HEK293 (cell line): Measurements from ENCODE around the gene PDZD2.
A peak's percentile ranks its signal among the peaks of the same experiment; 100 is the strongest.

ENCODE experiments used
- CTCF ChIA-PET: fragments of 350-600 bp; formaldehyde crosslinking; extraction: SDS; loops from one replicate; lab custom pipeline; 2021; ENCODE audit warnings: antibody characterized with exemption; lab: Yijun Ruan, JAX
- POLR2A ChIA-PET: fragments of 300-600 bp; formaldehyde crosslinking; extraction: SDS; loops from one replicate; lab custom pipeline; 2020; ENCODE audit warnings: antibody characterized with exemption, inconsistent platforms; lab: Yijun Ruan, JAX
- H3K27ac ChIP-seq: fragments of 200-500 bp; sonication (Bioruptor generic); 2 replicates; pipeline ENCODE4 v1.5.1; 2014; ENCODE audit warnings: low read depth, low read length, control low read depth, inconsistent platforms; ENCODE audit errors: extremely low read depth
- H3K36me3 ChIP-seq, 2 experiments: fragments of 200-500 bp in 1 of 2; sonication (Bioruptor generic) in 1 of 2; 1 replicate in 1 of 2; 2 replicates in 1 of 2; pipeline ENCODE4 v1.5.1; 2014 to 2017; ENCODE audit warnings: inconsistent platforms in 2 of 2, low read length in 2 of 2; ENCODE audit not compliant: control insufficient read depth in 2 of 2, insufficient read depth in 1 of 2
- H3K4me1 ChIP-seq: fragments of 200-500 bp; sonication (Bioruptor generic); 2 replicates; pipeline ENCODE4 v1.5.1; 2014; ENCODE audit warnings: mild to moderate bottlenecking, low read length, inconsistent platforms; ENCODE audit not compliant: control insufficient read depth, insufficient read depth
- H3K4me3 ChIP-seq: 2 replicates; pipeline ENCODE4 v1.5.1; 2011; ENCODE audit warnings: low read depth, mild to moderate bottlenecking, control low read depth, low read length, moderate library complexity
- H3K9me3 ChIP-seq: fragments of 200-500 bp; sonication (Bioruptor generic); 2 replicates; pipeline ENCODE4 v1.5.1; 2014; ENCODE audit warnings: low read depth, low read length, inconsistent platforms; ENCODE audit not compliant: control insufficient read depth, insufficient read depth
- BCL11B ChIP-seq: fragments of 450-650 bp; formaldehyde crosslinking; IDR thresholded peaks from 2 replicates; pipeline ENCODE4 v1.5.1; 2016; ENCODE audit warnings: low read depth, missing biosample characterization, missing genetic modification characterization
- GFI1B ChIP-seq: fragments of 450-650 bp; formaldehyde crosslinking; IDR thresholded peaks from 2 replicates; pipeline ENCODE4 v1.5.1; 2016; ENCODE audit warnings: missing biosample characterization, missing genetic modification characterization
- GLIS1 ChIP-seq: fragments of 450-650 bp; formaldehyde crosslinking; IDR thresholded peaks from 2 replicates; pipeline ENCODE4 v1.5.1; 2016; ENCODE audit warnings: missing biosample characterization, missing genetic modification characterization
- KLF9 ChIP-seq: fragments of 450-650 bp; formaldehyde crosslinking; IDR thresholded peaks from 2 replicates; pipeline ENCODE4 v1.5.1; 2016; ENCODE audit warnings: missing biosample characterization, missing genetic modification characterization, low read depth
- MZF1 ChIP-seq: fragments of 450-650 bp; formaldehyde crosslinking; IDR thresholded peaks from 2 replicates; pipeline ENCODE4 v1.5.1; 2017; ENCODE audit warnings: missing biosample characterization, missing genetic modification characterization, borderline replicate concordance
- OSR2 ChIP-seq: fragments of 450-650 bp; formaldehyde crosslinking; IDR thresholded peaks from 2 replicates; pipeline ENCODE4 v1.5.1; 2016; ENCODE audit warnings: missing biosample characterization, missing genetic modification characterization
- TRIM28 ChIP-seq: IDR thresholded peaks from 2 replicates; pipeline ENCODE4 v1.6.1; 2011; ENCODE audit warnings: low read length, control low read depth, borderline replicate concordance
- YY1 ChIP-seq: fragments of 450-650 bp; formaldehyde crosslinking; IDR thresholded peaks from 2 replicates; pipeline ENCODE4 v1.5.1; 2018; ENCODE audit warnings: missing biosample characterization, missing genetic modification characterization
- ZBTB20 ChIP-seq: fragments of 450-650 bp; formaldehyde crosslinking; IDR thresholded peaks from 2 replicates; pipeline ENCODE4 v1.5.1; 2016; ENCODE audit warnings: missing biosample characterization, missing genetic modification characterization
- ZBTB48 ChIP-seq: fragments of 450-650 bp; formaldehyde crosslinking; IDR thresholded peaks from 2 replicates; pipeline ENCODE4 v1.5.1; 2016; ENCODE audit warnings: missing biosample characterization, missing genetic modification characterization
- ZBTB7A ChIP-seq: fragments of 450-650 bp; formaldehyde crosslinking; IDR thresholded peaks from 2 replicates; pipeline ENCODE4 v1.5.1; 2016; ENCODE audit warnings: low read depth, missing biosample characterization, missing genetic modification characterization
- ZBTB8A ChIP-seq: fragments of 450-650 bp; formaldehyde crosslinking; IDR thresholded peaks from 2 replicates; pipeline ENCODE4 v1.5.1; 2016; ENCODE audit warnings: missing biosample characterization, missing genetic modification characterization
- ZFP37 ChIP-seq: fragments of 450-650 bp; formaldehyde crosslinking; IDR thresholded peaks from 2 replicates; pipeline ENCODE4 v1.5.1; 2016; ENCODE audit warnings: missing biosample characterization, missing genetic modification characterization
- ZNF157 ChIP-seq: fragments of 450-650 bp; formaldehyde crosslinking; IDR thresholded peaks from 2 replicates; pipeline ENCODE4 v1.5.1; 2016; ENCODE audit warnings: missing biosample characterization, missing genetic modification characterization
- ZNF16 ChIP-seq: fragments of 450-650 bp; formaldehyde crosslinking; IDR thresholded peaks from 2 replicates; pipeline ENCODE4 v1.5.1; 2016; ENCODE audit warnings: low read depth, missing biosample characterization, missing genetic modification characterization
- ZNF239 ChIP-seq: fragments of 450-650 bp; formaldehyde crosslinking; IDR thresholded peaks from 2 replicates; pipeline ENCODE4 v1.5.1; 2016; ENCODE audit warnings: missing biosample characterization, missing genetic modification characterization
- ZNF335 ChIP-seq: fragments of 450-650 bp; formaldehyde crosslinking; conservative IDR thresholded peaks from 2 replicates; pipeline ENCODE4 v1.5.1; 2016; ENCODE audit warnings: missing biosample characterization, missing genetic modification characterization
- ZNF404 ChIP-seq: fragments of 450-650 bp; formaldehyde crosslinking; IDR thresholded peaks from 2 replicates; pipeline ENCODE4 v1.5.1; 2017; ENCODE audit warnings: missing biosample characterization, missing genetic modification characterization
- ZNF610 ChIP-seq: fragments of 450-650 bp; formaldehyde crosslinking; IDR thresholded peaks from 2 replicates; pipeline ENCODE4 v1.5.1; 2016; ENCODE audit warnings: missing biosample characterization, missing genetic modification characterization, borderline replicate concordance
- ZNF624 ChIP-seq: fragments of 450-650 bp; formaldehyde crosslinking; IDR thresholded peaks from 2 replicates; pipeline ENCODE4 v1.5.1; 2017; ENCODE audit warnings: missing biosample characterization, missing genetic modification characterization
- ZNF626 ChIP-seq: fragments of 450-650 bp; sonication (Bioruptor Pico); formaldehyde crosslinking; IDR thresholded peaks from 2 replicates; pipeline ENCODE4 v1.5.1; 2018; ENCODE audit warnings: missing biosample characterization, missing genetic modification characterization, inconsistent platforms
- ZNF660 ChIP-seq: fragments of 450-650 bp; IDR thresholded peaks from 2 replicates; pipeline ENCODE4 v1.5.1; 2018; ENCODE audit warnings: missing biosample characterization, mild to moderate bottlenecking, missing genetic modification characterization
- ZNF785 ChIP-seq: fragments of 450-650 bp; formaldehyde crosslinking; IDR thresholded peaks from 2 replicates; pipeline ENCODE4 v1.5.1; 2016; ENCODE audit warnings: missing biosample characterization, missing genetic modification characterization
- TF ChIP-seq, protein P1 (sequence below): fragments of 450-650 bp; formaldehyde crosslinking; IDR thresholded peaks from 2 replicates; pipeline ENCODE4 v1.5.1; 2017; ENCODE audit warnings: missing biosample characterization, missing genetic modification characterization
- TF ChIP-seq, protein P2 (sequence below): fragments of 450-650 bp; formaldehyde crosslinking; IDR thresholded peaks from 2 replicates; pipeline ENCODE4 v1.5.1; 2017; ENCODE audit warnings: missing biosample characterization, missing genetic modification characterization
- TF ChIP-seq, protein P3 (sequence below): fragments of 450-650 bp; formaldehyde crosslinking; IDR thresholded peaks from 2 replicates; pipeline ENCODE4 v1.5.1; 2016; ENCODE audit warnings: missing biosample characterization, missing genetic modification characterization
- TF ChIP-seq, protein P4 (sequence below): fragments of 450-650 bp; formaldehyde crosslinking; IDR thresholded peaks from 2 replicates; pipeline ENCODE4 v1.5.1; 2016; ENCODE audit warnings: missing biosample characterization, missing genetic modification characterization
- TF ChIP-seq, protein P5 (sequence below): fragments of 450-650 bp; formaldehyde crosslinking; IDR thresholded peaks from 2 replicates; pipeline ENCODE4 v1.5.1; 2016; ENCODE audit warnings: missing biosample characterization, missing genetic modification characterization

The PDZD2 gene

DNA sequence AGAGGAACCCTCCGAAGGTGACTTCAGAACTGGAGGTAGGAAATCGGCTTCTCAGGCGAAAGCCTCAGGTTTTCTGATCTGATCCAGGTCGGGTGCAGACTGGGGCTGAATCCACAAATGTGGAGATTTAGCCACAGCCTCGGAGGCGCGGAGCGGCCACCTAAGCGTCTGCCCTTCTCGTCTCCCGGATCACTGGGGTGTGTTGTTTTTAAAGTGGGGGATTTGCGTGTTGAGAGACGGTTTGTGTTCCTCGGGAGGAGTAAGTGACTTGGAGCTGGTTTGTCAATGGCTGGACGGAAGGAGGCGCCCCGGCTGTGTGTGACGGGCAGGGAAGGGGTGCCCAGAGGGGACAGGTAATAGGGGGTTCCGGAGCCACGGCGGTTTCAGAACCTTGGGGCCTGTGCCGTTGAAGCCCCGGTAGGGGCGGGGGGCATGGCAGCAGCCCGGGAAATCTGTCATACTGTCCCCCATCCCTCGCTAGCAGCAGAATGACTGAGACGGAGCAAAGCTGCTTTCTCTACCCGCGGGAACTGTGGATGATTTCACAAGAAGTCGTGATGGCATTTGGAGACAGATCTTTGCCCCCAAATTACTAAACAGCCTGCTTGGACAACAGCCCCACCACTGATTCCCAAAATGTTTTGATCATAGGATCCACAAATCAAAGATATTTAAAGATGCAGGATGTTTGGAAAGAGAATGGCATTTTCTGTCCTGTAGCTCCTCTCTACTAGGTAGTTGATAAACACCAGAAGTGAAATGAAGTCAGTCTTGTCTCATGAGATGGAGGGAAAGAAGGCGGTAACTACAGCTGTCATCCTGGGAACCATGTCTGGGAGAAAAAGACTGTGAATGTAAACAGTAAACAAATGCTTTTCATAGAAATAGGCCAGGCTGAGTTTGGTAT is 216.5 kb downstream of the PDZD2 start:
- H3K4me3 ChIP-seq, result peak overlapping the region; percentile 52
- H3K27ac ChIP-seq, result peak overlapping the region; percentile 54; the same call in 1 of the 2 replicates
- no peaks in the 10 kb centered on the region for H3K9me3 ChIP-seq
- ChIA-PET CTCF (interaction anchor here (0.5 to 2.5 kb wide), 9 partner anchors 10 to 277 kb away, joined by 3 to 14 read pairs (median 3); no protein-coding TSS in a partner anchor), POLR2A (interaction anchor here (1.3 kb wide), 1 partner anchor 43 kb away, joined by 4 read pairs; no protein-coding TSS in a partner anchor)
- H3K36me3 ChIP-seq, result no peaks in the 10 kb centered on the region
- peaks cover 10% of the 10 kb centered on the region for H3K4me1 ChIP-seq
- no peak for TF ChIP-seq GLIS1
- no peak for TF ChIP-seq GFI1B (tag by site-specific recombination)
- TF ChIP-seq ZNF335, result peak; percentile 100
- TF ChIP-seq ZNF239 (tag by site-specific recombination), result no peak
- no peak for TF ChIP-seq YY1
- TF ChIP-seq MZF1 (tag by site-specific recombination), result no peak
- TF ChIP-seq BCL11B (tag by site-specific recombination), result no peak
- TF ChIP-seq ZNF610 (tag by site-specific recombination), result no peak
- no peak for TF ChIP-seq ZBTB48 (tag by site-specific recombination)
- TF ChIP-seq, protein P1, sequence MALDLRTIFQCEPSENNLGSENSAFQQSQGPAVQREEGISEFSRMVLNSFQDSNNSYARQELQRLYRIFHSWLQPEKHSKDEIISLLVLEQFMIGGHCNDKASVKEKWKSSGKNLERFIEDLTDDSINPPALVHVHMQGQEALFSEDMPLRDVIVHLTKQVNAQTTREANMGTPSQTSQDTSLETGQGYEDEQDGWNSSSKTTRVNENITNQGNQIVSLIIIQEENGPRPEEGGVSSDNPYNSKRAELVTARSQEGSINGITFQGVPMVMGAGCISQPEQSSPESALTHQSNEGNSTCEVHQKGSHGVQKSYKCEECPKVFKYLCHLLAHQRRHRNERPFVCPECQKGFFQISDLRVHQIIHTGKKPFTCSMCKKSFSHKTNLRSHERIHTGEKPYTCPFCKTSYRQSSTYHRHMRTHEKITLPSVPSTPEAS (tag by site-specific recombination), result 0 out of 2 replicates have a peak, but pooled peaks have one; percentile 30
- TF ChIP-seq, protein P2, sequence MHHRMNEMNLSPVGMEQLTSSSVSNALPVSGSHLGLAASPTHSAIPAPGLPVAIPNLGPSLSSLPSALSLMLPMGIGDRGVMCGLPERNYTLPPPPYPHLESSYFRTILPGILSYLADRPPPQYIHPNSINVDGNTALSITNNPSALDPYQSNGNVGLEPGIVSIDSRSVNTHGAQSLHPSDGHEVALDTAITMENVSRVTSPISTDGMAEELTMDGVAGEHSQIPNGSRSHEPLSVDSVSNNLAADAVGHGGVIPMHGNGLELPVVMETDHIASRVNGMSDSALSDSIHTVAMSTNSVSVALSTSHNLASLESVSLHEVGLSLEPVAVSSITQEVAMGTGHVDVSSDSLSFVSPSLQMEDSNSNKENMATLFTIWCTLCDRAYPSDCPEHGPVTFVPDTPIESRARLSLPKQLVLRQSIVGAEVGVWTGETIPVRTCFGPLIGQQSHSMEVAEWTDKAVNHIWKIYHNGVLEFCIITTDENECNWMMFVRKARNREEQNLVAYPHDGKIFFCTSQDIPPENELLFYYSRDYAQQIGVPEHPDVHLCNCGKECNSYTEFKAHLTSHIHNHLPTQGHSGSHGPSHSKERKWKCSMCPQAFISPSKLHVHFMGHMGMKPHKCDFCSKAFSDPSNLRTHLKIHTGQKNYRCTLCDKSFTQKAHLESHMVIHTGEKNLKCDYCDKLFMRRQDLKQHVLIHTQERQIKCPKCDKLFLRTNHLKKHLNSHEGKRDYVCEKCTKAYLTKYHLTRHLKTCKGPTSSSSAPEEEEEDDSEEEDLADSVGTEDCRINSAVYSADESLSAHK (tag by site-specific recombination), result 0 out of 2 replicates have a peak, but pooled peaks have one; percentile 26
- TF ChIP-seq, protein P3, sequence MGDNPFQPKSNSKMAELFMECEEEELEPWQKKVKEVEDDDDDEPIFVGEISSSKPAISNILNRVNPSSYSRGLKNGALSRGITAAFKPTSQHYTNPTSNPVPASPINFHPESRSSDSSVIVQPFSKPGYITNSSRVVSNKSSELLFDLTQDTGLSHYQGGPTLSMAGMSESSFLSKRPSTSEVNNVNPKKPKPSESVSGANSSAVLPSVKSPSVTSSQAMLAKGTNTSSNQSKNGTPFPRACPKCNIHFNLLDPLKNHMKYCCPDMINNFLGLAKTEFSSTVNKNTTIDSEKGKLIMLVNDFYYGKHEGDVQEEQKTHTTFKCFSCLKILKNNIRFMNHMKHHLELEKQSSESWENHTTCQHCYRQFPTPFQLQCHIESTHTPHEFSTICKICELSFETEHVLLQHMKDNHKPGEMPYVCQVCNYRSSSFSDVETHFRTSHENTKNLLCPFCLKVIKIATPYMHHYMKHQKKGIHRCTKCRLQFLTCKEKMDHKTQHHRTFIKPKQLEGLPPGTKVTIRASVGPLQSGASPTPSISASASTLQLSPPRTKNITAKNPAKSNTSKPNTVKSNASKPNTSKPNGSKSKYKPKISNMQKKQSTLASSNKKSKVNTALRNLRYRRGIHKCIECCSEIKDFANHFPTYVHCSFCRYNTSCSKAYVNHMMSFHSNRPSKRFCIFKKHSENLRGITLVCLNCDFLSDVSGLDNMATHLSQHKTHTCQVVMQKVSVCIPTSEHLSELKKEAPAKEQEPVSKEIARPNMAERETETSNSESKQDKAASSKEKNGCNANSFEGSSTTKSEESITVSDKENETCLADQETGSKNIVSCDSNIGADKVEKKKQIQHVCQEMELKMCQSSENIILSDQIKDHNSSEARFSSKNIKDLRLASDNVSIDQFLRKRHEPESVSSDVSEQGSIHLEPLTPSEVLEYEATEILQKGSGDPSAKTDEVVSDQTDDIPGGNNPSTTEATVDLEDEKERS (tag by site-specific recombination), result no peak
- peak; percentile 69 for TF ChIP-seq ZBTB20
- peak; percentile 3; the same call in 1 of the 2 replicates for TF ChIP-seq OSR2 (tag by site-specific recombination)
- TF ChIP-seq, protein P4, sequence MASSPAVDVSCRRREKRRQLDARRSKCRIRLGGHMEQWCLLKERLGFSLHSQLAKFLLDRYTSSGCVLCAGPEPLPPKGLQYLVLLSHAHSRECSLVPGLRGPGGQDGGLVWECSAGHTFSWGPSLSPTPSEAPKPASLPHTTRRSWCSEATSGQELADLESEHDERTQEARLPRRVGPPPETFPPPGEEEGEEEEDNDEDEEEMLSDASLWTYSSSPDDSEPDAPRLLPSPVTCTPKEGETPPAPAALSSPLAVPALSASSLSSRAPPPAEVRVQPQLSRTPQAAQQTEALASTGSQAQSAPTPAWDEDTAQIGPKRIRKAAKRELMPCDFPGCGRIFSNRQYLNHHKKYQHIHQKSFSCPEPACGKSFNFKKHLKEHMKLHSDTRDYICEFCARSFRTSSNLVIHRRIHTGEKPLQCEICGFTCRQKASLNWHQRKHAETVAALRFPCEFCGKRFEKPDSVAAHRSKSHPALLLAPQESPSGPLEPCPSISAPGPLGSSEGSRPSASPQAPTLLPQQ (tag by site-specific recombination), result no peak
- TF ChIP-seq ZNF660 (tag by site-specific recombination), result no peak; the same call in none of the 2 replicates
- no peak for TF ChIP-seq ZNF785 (tag by site-specific recombination)
- peak; percentile 0; the same call in 1 of the 2 replicates for TF ChIP-seq KLF9 (tag by site-specific recombination)
- TF ChIP-seq ZNF157 (tag by site-specific recombination), result no peak
- no peak for TF ChIP-seq ZBTB8A (tag by site-specific recombination)
- TF ChIP-seq, protein P5, sequence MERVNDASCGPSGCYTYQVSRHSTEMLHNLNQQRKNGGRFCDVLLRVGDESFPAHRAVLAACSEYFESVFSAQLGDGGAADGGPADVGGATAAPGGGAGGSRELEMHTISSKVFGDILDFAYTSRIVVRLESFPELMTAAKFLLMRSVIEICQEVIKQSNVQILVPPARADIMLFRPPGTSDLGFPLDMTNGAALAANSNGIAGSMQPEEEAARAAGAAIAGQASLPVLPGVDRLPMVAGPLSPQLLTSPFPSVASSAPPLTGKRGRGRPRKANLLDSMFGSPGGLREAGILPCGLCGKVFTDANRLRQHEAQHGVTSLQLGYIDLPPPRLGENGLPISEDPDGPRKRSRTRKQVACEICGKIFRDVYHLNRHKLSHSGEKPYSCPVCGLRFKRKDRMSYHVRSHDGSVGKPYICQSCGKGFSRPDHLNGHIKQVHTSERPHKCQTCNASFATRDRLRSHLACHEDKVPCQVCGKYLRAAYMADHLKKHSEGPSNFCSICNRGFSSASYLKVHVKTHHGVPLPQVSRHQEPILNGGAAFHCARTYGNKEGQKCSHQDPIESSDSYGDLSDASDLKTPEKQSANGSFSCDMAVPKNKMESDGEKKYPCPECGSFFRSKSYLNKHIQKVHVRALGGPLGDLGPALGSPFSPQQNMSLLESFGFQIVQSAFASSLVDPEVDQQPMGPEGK (tag by site-specific recombination), result no peak; the same call in 1 of the 2 replicates
- no peak for TF ChIP-seq ZNF404 (tag by site-specific recombination)
- no peak for TF ChIP-seq ZBTB7A (tag by site-specific recombination)
- TF ChIP-seq ZFP37 (tag by site-specific recombination), result 0 out of 2 replicates have a peak, but pooled peaks have one; percentile 54
- TF ChIP-seq TRIM28, result no peak
- TF ChIP-seq ZNF624 (tag by site-specific recombination), result no peak
- TF ChIP-seq ZNF16 (tag by site-specific recombination), result no peak
- no peak for TF ChIP-seq ZNF626 (tag by site-specific recombination)
